Measurements from ENCODE around the gene POU2F1.

POU2F1 gene

GRCh38 chr1:167182571-167183320, 37.9 kb upstream of the POU2F1 start:
- ChIA-PET CTCF (no interaction called here), POLR2A (interaction anchor here (0.6 kb wide), 1 partner anchor 37 kb away, joined by 3 read pairs; the partner anchor contains the start of gene POU2F1)
- no peak for DNase-seq (ENCODE audit: extremely low spot score)
- TF ChIP-seq CTBP1 (IDR thresholded peaks at IDR 0.05; ENCODE audit: borderline replicate concordance) (no peak), ZNF384 (IDR thresholded peaks at IDR 0.05) (no peak), SUZ12 (IDR thresholded peaks at IDR 0.05) (no peak), L3MBTL2 (conservative IDR thresholded peaks at IDR 0.05) (no peak), HDGF (IDR thresholded peaks at IDR 0.05; ENCODE audit: borderline replicate concordance) (no peak), LEF1 (IDR thresholded peaks at IDR 0.05; ENCODE audit: borderline replicate concordance) (no peak), ARNT (IDR thresholded peaks at IDR 0.05) (no peak), SP1 (IDR thresholded peaks at IDR 0.05) (no peak), FOXA1 (IDR thresholded peaks at IDR 0.05) (no peak), NFRKB (IDR thresholded peaks at IDR 0.05) (no peak), FOXK2 (IDR thresholded peaks at IDR 0.05) (no peak), PKNOX1 (IDR thresholded peaks at IDR 0.05) (no peak), TARDBP (IDR thresholded peaks at IDR 0.05) (no peak), FOXM1 (IDR thresholded peaks at IDR 0.05; ENCODE audit: borderline replicate concordance) (no peak)

GRCh38 chr1:167184081-167184480, 36.6 kb upstream of the POU2F1 start:
- POLR2A ChIA-PET, result no interaction called here
- no peak for DNase-seq (ENCODE audit: extremely low spot score)
- TF ChIP-seq ZNF384 (IDR thresholded peaks at IDR 0.05) (no peak), ELF4 (IDR thresholded peaks at IDR 0.05) (no peak), TARDBP (IDR thresholded peaks at IDR 0.05) (no peak), FOXA1 (IDR thresholded peaks at IDR 0.05) (no peak), NFRKB (IDR thresholded peaks at IDR 0.05) (no peak), LEF1 (IDR thresholded peaks at IDR 0.05; ENCODE audit: borderline replicate concordance) (no peak)
- CTCF ChIA-PET, result no interaction called here

GRCh38 chr1:167185062-167185461, 35.6 kb upstream of the POU2F1 start:
- POLR2A ChIA-PET, result no interaction called here
- no peak for TF ChIP-seq FOXM1 (IDR thresholded peaks at IDR 0.05; ENCODE audit: borderline replicate concordance)
- TF ChIP-seq SUZ12 (IDR thresholded peaks at IDR 0.05), result no peak
- no peak for TF ChIP-seq BHLHE40 (IDR thresholded peaks at IDR 0.05; ENCODE audit: borderline replicate concordance)
- TF ChIP-seq CTBP1 (IDR thresholded peaks at IDR 0.05; ENCODE audit: borderline replicate concordance), result no peak
- TF ChIP-seq FOXK2 (IDR thresholded peaks at IDR 0.05), result no peak
- no peak for TF ChIP-seq NFRKB (IDR thresholded peaks at IDR 0.05)
- no peak for TF ChIP-seq PKNOX1 (IDR thresholded peaks at IDR 0.05)
- no peak for TF ChIP-seq HDGF (IDR thresholded peaks at IDR 0.05; ENCODE audit: borderline replicate concordance)
- TF ChIP-seq SP1 (IDR thresholded peaks at IDR 0.05), result no peak
- CTCF ChIA-PET, result no interaction called here
- DNase-seq (ENCODE audit: extremely low spot score), result no peak

- ChIA-PET POLR2A (no interaction called here), CTCF (no interaction called here)
- no peak for TF ChIP-seq PKNOX1 (IDR thresholded peaks at IDR 0.05)
- TF ChIP-seq SUZ12 (IDR thresholded peaks at IDR 0.05), result no peak
- TF ChIP-seq ARNT (IDR thresholded peaks at IDR 0.05), result no peak
- no peak for TF ChIP-seq HDGF (IDR thresholded peaks at IDR 0.05; ENCODE audit: borderline replicate concordance)
- DNase-seq (ENCODE audit: extremely low spot score), result no peak
These were observed 34.6 kb upstream of the POU2F1 start for GRCh38 chr1:167185974-167186657.

GRCh38 chr1:167186771-167187170, 33.9 kb upstream of the POU2F1 start:
- CTCF ChIA-PET, result no interaction called here
- DNase-seq (ENCODE audit: extremely low spot score), result no peak
- TF ChIP-seq SUZ12 (IDR thresholded peaks at IDR 0.05) (no peak), TARDBP (IDR thresholded peaks at IDR 0.05) (no peak), NFRKB (IDR thresholded peaks at IDR 0.05) (no peak), L3MBTL2 (conservative IDR thresholded peaks at IDR 0.05) (no peak), FOXA1 (IDR thresholded peaks at IDR 0.05) (no peak), HDGF (IDR thresholded peaks at IDR 0.05; ENCODE audit: borderline replicate concordance) (no peak), LEF1 (IDR thresholded peaks at IDR 0.05; ENCODE audit: borderline replicate concordance) (no peak), FOXM1 (IDR thresholded peaks at IDR 0.05; ENCODE audit: borderline replicate concordance) (no peak), BHLHE40 (IDR thresholded peaks at IDR 0.05; ENCODE audit: borderline replicate concordance) (no peak), SP1 (IDR thresholded peaks at IDR 0.05) (no peak), ZNF384 (IDR thresholded peaks at IDR 0.05) (no peak), FOXK2 (IDR thresholded peaks at IDR 0.05) (no peak), ARNT (IDR thresholded peaks at IDR 0.05) (no peak)
- POLR2A ChIA-PET, result interaction anchor here (1.3 kb wide), 1 partner anchor 33 kb away, joined by 6 read pairs; the partner anchor contains the start of gene POU2F1

- no peak for DNase-seq (ENCODE audit: extremely low spot score)
- ChIA-PET CTCF (interaction anchor here (0.6 kb wide), 1 partner anchor 43 kb away, joined by 3 read pairs; no protein-coding TSS in a partner anchor), POLR2A (no interaction called here)
- no peak for TF ChIP-seq L3MBTL2 (conservative IDR thresholded peaks at IDR 0.05)
- no peak for TF ChIP-seq TARDBP (IDR thresholded peaks at IDR 0.05)
- no peak for TF ChIP-seq NFRKB (IDR thresholded peaks at IDR 0.05)
- TF ChIP-seq ZNF384 (IDR thresholded peaks at IDR 0.05), result no peak
- no peak for TF ChIP-seq FOXK2 (IDR thresholded peaks at IDR 0.05)
- TF ChIP-seq BHLHE40 (IDR thresholded peaks at IDR 0.05; ENCODE audit: borderline replicate concordance), result no peak
- TF ChIP-seq SUZ12 (IDR thresholded peaks at IDR 0.05), result no peak
These were observed 29.9 kb upstream of the POU2F1 start for GRCh38 chr1:167190747-167191237.

All from HEK293T (cell line).